Measurements from ENCODE around the gene SPDYE6.
"Not testable (repeated sequence)": the region's sequence is repeated elsewhere in the genome, so short reads cannot be mapped to it uniquely, and the experiment has no call there.

GRCh38 chr7:102340599-102341368 is 15.5 kb downstream of the SPDYE6 start:
- not testable (repeated sequence) for TF ChIP-seq CTCF, POLR2AphosphoS5, POLR2A (IDR thresholded peaks at IDR 0.05)
